Measurements from ENCODE around the gene ZNF169.
"Not testable (repeated sequence)": the region's sequence is repeated elsewhere in the genome, so short reads cannot be mapped to it uniquely, and the experiment has no call there.

GRCh38 chr9:94241098-94241497 is 18.0 kb upstream of the ZNF169 start:
- not testable (repeated sequence) for TF ChIP-seq ARNTL (CRISPR knock-in tag; IDR thresholded peaks at IDR 0.05; ENCODE audit: borderline replicate concordance, low read depth); ZNF565 (CRISPR knock-in tag; conservative IDR thresholded peaks at IDR 0.05; ENCODE audit: low read depth); PATZ1 (CRISPR knock-in tag; IDR thresholded peaks at IDR 0.05; ENCODE audit: borderline replicate concordance)
